DOHH2 (cell line): ENCODE results near the gene FMOD.

Experiments
- H3F3A ChIP-seq: fragments of 200-600 bp; sonication (generic), shearing (Covaris generic); 2 replicates; pipeline ENCODE4 v1.6.0; 2016; ENCODE audit warnings: antibody characterized with exemption, mild to moderate bottlenecking; ENCODE audit not compliant: control insufficient read depth, insufficient read depth
- H3K27ac ChIP-seq: fragments of 200-600 bp; sonication (generic); 2 replicates; pipeline ENCODE4 v1.5.1; 2014; ENCODE audit warnings: low read depth, mild to moderate bottlenecking, low read length, moderate library complexity
- H3K27me3 ChIP-seq: fragments of 200-600 bp; sonication (generic); 2 replicates; pipeline ENCODE4 v1.6.1; 2014; ENCODE audit warnings: mild to moderate bottlenecking, low read length, mixed read lengths; ENCODE audit not compliant: control insufficient read depth
- H3K36me3 ChIP-seq: fragments of 200-600 bp; sonication (generic); 2 replicates; pipeline ENCODE4 v1.6.1; 2014; ENCODE audit warnings: mild to moderate bottlenecking, low read length, moderate library complexity, mixed read lengths; ENCODE audit not compliant: control insufficient read depth
- H3K4me1 ChIP-seq: fragments of 200-600 bp; sonication (generic); 2 replicates; pipeline ENCODE4 v1.6.1; 2014; ENCODE audit warnings: mild to moderate bottlenecking, low read length, mixed read lengths; ENCODE audit not compliant: control insufficient read depth
- H3K4me2 ChIP-seq: fragments of 200-600 bp; sonication (generic); 2 replicates; pipeline ENCODE4 v1.6.0; 2014; ENCODE audit warnings: mild to moderate bottlenecking, low read length, moderate library complexity
- H3K4me3 ChIP-seq: fragments of 200-600 bp; sonication (generic); 2 replicates; pipeline ENCODE4 v1.5.1; 2014; ENCODE audit warnings: mild to moderate bottlenecking, low read length, mixed read lengths
- H3K79me2 ChIP-seq: fragments of 200-600 bp; sonication (generic); 2 replicates; pipeline ENCODE4 v1.6.1; 2014; ENCODE audit warnings: mild to moderate bottlenecking, low read length, mixed read lengths; ENCODE audit not compliant: control insufficient read depth
- H3K9me2 ChIP-seq: fragments of 200-600 bp; sonication (generic); replicated peaks from 2 replicates; pipeline ENCODE4 v1.6.1; 2014; ENCODE audit warnings: mild to moderate bottlenecking, low read length, mixed read lengths; ENCODE audit not compliant: control insufficient read depth
- H3K9me3 ChIP-seq: fragments of 200-600 bp; sonication (generic); 2 replicates; pipeline ENCODE4 v1.6.1; 2014; ENCODE audit warnings: antibody characterized with exemption, low read length, mixed read lengths; ENCODE audit not compliant: control insufficient read depth, insufficient read depth
- H4K20me1 ChIP-seq: fragments of 200-600 bp; sonication (generic); 2 replicates; pipeline ENCODE4 v1.6.0; 2014; ENCODE audit warnings: low read depth, mild to moderate bottlenecking, antibody characterized with exemption, low read length, moderate library complexity; ENCODE audit not compliant: control insufficient read depth, insufficient read depth
- CTCF ChIP-seq: fragments of 200-600 bp; sonication (generic); IDR thresholded peaks from one replicate; pipeline ENCODE4 v1.5.1; 2014; ENCODE audit warnings: antibody characterized with exemption, mild to moderate bottlenecking, low read depth, low read length; ENCODE audit not compliant: poor library complexity, severe bottlenecking
- EZH2phosphoT487 ChIP-seq: fragments of 200-600 bp; sonication (generic); IDR thresholded peaks from 2 replicates; pipeline ENCODE4 v1.6.1; 2017; ENCODE audit warnings: borderline replicate concordance, mild to moderate bottlenecking, antibody characterized with exemption, low read length, moderate library complexity, mixed read lengths

FMOD gene

GRCh38 chr1:203342192-203342940 lies 8.6 kb downstream of the FMOD start:
- Histone ChIP-seq H4K20me1 (no peaks in the 10 kb centered on the region), H3K4me2 (no peak overlapping the region), H3K27ac (no peak overlapping the region), H3K9me3 (no peaks in the 10 kb centered on the region), H3K36me3 (no peaks in the 10 kb centered on the region), H3K4me3 (no peak overlapping the region), H3K4me1 (peaks cover 28% of the 10 kb centered on the region), H3K79me2 (no peaks in the 10 kb centered on the region), H3K27me3 (peaks cover 44% of the 10 kb centered on the region), H3F3A (peaks cover 4% of the 10 kb centered on the region; the same call in 1 of the 2 replicates), H3K9me2 (no peaks in the 10 kb centered on the region)
- TF ChIP-seq EZH2phosphoT487 (no peak), CTCF (peak; percentile 90)

- H3K79me2 ChIP-seq, result no peaks in the 10 kb centered on the region
- H3K9me2 ChIP-seq, result no peaks in the 10 kb centered on the region
- H3K27ac ChIP-seq, result no peak overlapping the region
- no peaks in the 10 kb centered on the region for H3K9me3 ChIP-seq
- peaks cover 34% of the 10 kb centered on the region for H3K4me1 ChIP-seq
- H3K4me3 ChIP-seq, result no peak overlapping the region
- H3K4me2 ChIP-seq, result peak overlapping the region; percentile 33; the same call in 1 of the 2 replicates
- H3K27me3 ChIP-seq, result peaks cover 40% of the 10 kb centered on the region
- no peaks in the 10 kb centered on the region for H3K36me3 ChIP-seq
- TF ChIP-seq CTCF, result peak; percentile 95
- peak; percentile 96; the same call in 1 of the 2 replicates for TF ChIP-seq EZH2phosphoT487
- peaks cover 4% of the 10 kb centered on the region; the same call in 1 of the 2 replicates for H3F3A ChIP-seq
- H4K20me1 ChIP-seq, result no peaks in the 10 kb centered on the region
Measured at GRCh38 chr1:203340112-203340790, 10.7 kb downstream of the FMOD start.

GRCh38 chr1:203338335-203339036 lies 12.4 kb downstream of the FMOD start:
- Histone ChIP-seq H3K9me2 (no peaks in the 10 kb centered on the region), H3K9me3 (no peaks in the 10 kb centered on the region), H3K27me3 (peaks cover 26% of the 10 kb centered on the region), H3K36me3 (no peaks in the 10 kb centered on the region), H3K4me2 (0 out of 2 replicates have a peak overlapping the region, but pooled peaks have one; percentile 2), H3K4me3 (no peak overlapping the region), H4K20me1 (no peaks in the 10 kb centered on the region), H3K79me2 (no peaks in the 10 kb centered on the region), H3F3A (peaks cover 4% of the 10 kb centered on the region; the same call in 1 of the 2 replicates), H3K4me1 (peaks cover 34% of the 10 kb centered on the region), H3K27ac (no peak overlapping the region)
- no peak for TF ChIP-seq EZH2phosphoT487
- peak; percentile 82 for TF ChIP-seq CTCF
